Large intestine (tissue), 3 donors: Measurements from ENCODE around the gene TOLLIP. TPM values are rescaled to one million over a fixed set of nuclear protein-coding genes. Genes with fewer than 3 reads are reported as not detected.
"Not testable (repeated sequence)": the region's sequence is repeated elsewhere in the genome, so short reads cannot be mapped to it uniquely, and the experiment has no call there.

Source experiments
- DNase-seq, 2 donors: peaks; one replicate each; pipeline versions ENCODE4 v3.0.0 to v3.0.0-alpha.2; 2013
- H3K27ac ChIP-seq: one replicate; pipeline ENCODE4 v1.5.1; 2013; ENCODE audit warnings: low read length
- H3K27me3 ChIP-seq: 2 replicates; pipeline ENCODE4 v1.6.1; 2013; ENCODE audit warnings: low read length; ENCODE audit not compliant: control insufficient read depth, insufficient read depth
- H3K36me3 ChIP-seq: 2 replicates; pipeline ENCODE4 v1.6.1; 2013; ENCODE audit warnings: low read length; ENCODE audit not compliant: control insufficient read depth, insufficient read depth
- H3K4me1 ChIP-seq: one replicate; pipeline ENCODE4 v1.6.1; 2013; ENCODE audit warnings: low read length; ENCODE audit not compliant: control insufficient read depth, insufficient read depth
- H3K4me3 ChIP-seq: one replicate; pipeline ENCODE4 v1.5.1; 2013; ENCODE audit warnings: low read length
- H3K9me3 ChIP-seq: one replicate; pipeline ENCODE4 v1.6.1; 2013; ENCODE audit warnings: mild to moderate bottlenecking, low read depth, low read length, moderate library complexity; ENCODE audit not compliant: control insufficient read depth
- WGBS: methylation state at CpG from one replicate; pipeline ENCODE4 v1.1.5; 2013; ENCODE audit warnings: low lambda C conversion rate; ENCODE audit not compliant: insufficient coverage; 5-methylcytosine and 5-hydroxymethylcytosine counted together
- polyA plus RNA-seq: library from polyadenylated mRNA; unstranded; fragments of 120-200 nt; gene quantifications from one replicate; pipeline ENCODE4 v1.2.1, GENCODE V29; 2013

Gene TOLLIP
- polyA plus RNA-seq, 1 donor: 48.3 TPM

DNA sequence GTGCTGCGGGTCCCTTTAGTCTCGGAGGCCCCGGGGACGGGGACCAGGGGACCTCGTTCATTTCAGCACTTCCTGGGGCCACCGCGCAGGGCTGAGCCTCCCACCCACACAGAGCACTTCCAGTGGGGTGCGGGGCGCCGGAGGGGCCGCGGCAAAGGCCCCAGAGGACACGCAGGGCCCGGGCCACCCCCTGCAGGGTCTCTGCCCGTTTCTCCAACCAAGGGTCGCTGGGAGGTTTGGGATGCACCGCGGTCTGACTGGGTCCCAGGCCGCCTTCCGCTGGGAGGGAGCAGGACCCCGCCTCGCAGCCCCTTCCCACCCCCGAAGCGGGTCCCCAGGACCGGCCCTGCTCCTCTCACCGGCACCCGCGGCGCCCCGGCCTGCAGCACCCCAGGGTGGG, 37.5 kb downstream of the TOLLIP start:
- no CpG with 5 or more reads among the region's 30 CpGs for WGBS
- H3K27ac ChIP-seq: no peak overlapping the region
- no peak for DNase-seq

DNA sequence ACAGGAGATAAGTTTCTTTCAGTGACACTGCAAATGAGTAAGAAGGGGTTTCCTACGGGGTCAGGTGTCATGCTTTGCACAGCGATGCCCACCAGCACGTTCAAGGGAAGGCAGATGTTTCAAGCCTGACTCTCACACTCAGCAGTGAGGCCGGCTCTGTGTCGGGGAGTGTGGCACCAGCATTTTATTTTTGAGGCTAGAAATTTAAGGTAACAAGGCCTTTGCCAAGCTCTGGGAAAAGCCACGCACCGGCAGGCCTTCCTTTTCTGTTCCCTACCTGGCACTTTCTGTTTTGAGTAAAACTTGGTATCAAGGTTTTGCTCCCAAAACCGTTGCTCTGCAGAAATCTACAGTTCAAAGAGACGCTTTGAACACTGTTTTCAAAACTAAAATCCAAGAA, 38.0 kb downstream of the TOLLIP start:
- Histone ChIP-seq H3K9me3 (peaks cover 11% of the 10 kb centered on the region), H3K4me3 (no peak overlapping the region), H3K36me3 (peaks cover 30% of the 10 kb centered on the region), H3K4me1 (no peaks in the 10 kb centered on the region), H3K27ac (no peak overlapping the region), H3K27me3 (no peaks in the 10 kb centered on the region)
- no peak for DNase-seq
- WGBS: no CpG with 5 or more reads among the region's 9 CpGs

More for the DNA sequence above, 37.5 kb downstream of the TOLLIP start:
- H3K36me3 ChIP-seq: peaks cover 35% of the 10 kb centered on the region
- no peak overlapping the region for H3K4me3 ChIP-seq
- no peaks in the 10 kb centered on the region for H3K4me1 ChIP-seq
- H3K9me3 ChIP-seq: peaks cover 11% of the 10 kb centered on the region
- no peaks in the 10 kb centered on the region for H3K27me3 ChIP-seq

DNA sequence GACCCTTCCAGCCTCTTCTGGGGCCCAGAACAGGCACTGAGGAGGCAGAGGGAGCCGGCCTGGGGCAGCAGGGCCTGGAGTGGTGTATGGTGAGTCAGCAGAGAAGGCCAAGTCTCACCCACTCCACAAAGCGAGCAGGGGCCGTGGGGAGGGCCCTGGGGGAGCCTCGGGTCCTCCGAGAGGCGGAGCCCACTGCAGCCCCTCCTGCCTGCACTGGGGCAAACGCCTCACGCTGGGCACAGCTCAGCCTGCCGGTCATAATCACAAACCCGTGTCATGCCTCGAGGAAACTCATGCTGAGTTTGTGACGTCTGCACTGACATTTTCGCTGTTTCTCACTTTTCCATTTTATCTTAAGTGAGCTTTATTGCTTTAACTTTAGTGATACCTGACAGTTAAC, 38.4 kb downstream of the TOLLIP start:
- no peak overlapping the region for H3K4me3 ChIP-seq
- no peak overlapping the region for H3K27ac ChIP-seq
- DNase-seq: peak; percentile 14 to 63
- peaks cover 26% of the 10 kb centered on the region for H3K36me3 ChIP-seq
- WGBS: 20% methylated on average over 1 of the region's 13 CpGs
- peaks cover 11% of the 10 kb centered on the region for H3K9me3 ChIP-seq
- H3K27me3 ChIP-seq: no peaks in the 10 kb centered on the region
- no peaks in the 10 kb centered on the region for H3K4me1 ChIP-seq

DNA sequence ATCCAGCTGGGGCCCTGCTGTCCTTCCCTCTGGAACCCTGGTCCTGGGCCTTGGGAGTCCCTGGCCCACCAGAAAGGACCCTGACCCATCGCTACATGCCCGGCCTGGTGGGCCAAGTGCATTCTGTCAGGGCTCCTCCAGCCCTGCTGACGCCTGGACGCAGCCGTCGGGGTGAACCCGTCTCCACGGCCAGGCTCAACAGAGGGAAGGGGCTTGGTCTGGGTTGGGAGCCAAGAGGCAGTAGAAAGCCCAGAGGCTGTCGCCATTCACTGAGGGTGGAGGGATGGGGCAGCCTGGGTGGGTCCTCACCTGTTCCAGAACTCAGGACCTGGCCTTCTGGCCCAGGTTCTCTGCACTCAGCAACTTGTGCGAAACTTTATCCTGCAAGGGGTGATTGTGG, 39.0 kb downstream of the TOLLIP start:
- no peak overlapping the region for H3K4me3 ChIP-seq
- no peaks in the 10 kb centered on the region for H3K27me3 ChIP-seq
- no CpG with 5 or more reads among the region's 10 CpGs for WGBS
- H3K9me3 ChIP-seq: peaks cover 11% of the 10 kb centered on the region
- no peaks in the 10 kb centered on the region for H3K4me1 ChIP-seq
- no peak for DNase-seq
- peaks cover 20% of the 10 kb centered on the region for H3K36me3 ChIP-seq
- H3K27ac ChIP-seq: no peak overlapping the region

DNA sequence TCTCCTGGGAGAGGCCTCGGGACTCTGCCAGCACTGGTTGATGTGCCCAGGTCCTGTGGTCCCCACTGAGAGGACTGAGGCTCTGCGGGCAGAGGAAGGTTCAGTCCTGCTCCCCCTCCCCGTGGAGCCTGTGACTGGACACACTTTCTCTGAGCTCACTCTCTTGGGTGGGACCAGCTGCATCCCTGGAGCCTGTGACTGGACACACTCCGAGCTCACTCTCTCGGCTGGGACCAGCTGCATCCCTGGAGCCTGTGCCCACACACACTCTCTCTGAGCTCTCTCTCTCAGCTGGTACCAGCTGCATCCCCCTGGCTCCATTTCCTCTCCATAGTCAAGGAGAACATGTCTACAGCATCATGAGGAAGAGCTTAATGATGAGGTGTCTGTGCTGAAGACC, 39.5 kb downstream of the TOLLIP start:
- no peaks in the 10 kb centered on the region for H3K27me3 ChIP-seq
- no peak overlapping the region for H3K4me3 ChIP-seq
- H3K4me1 ChIP-seq: no peaks in the 10 kb centered on the region
- no CpG with 5 or more reads among the region's 5 CpGs for WGBS
- peaks cover 11% of the 10 kb centered on the region for H3K9me3 ChIP-seq
- no peak for DNase-seq
- H3K27ac ChIP-seq: no peak overlapping the region
- H3K36me3 ChIP-seq: peaks cover 15% of the 10 kb centered on the region

DNA sequence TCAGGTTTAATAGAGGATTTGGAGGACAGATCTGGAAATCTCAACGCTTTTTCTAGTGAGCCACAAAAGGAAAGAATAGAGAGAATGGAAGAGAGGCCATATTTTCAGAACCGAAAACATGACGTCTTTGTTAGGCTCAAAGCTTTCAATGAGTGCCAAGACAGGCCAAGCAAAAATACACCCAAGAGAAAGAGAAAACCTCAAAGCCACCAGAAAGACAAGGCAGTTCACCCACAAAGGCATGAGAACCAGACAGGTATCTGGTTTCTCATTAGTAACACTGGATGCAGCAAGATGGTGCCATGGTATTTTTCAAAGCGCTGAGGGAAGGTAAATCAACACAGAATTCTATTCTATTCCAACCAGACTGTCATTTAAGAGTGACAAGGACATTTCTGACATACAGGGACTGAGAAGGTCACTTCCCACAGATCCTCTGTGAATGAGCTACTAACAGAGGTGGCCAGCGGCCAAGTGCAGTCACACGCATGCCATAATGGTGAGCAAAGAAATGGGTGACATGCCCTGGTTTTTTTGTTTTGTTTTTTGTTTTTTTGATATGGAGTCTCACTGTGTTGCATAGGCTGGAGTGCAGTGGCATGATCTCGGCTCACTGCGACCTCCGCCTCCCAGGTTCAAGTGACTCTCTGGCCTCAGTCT, 41.9 kb downstream of the TOLLIP start:
- DNase-seq: no peak
- H3K4me1 ChIP-seq: peaks cover 10% of the 10 kb centered on the region
- peaks cover 2% of the 10 kb centered on the region for H3K36me3 ChIP-seq
- H3K27me3 ChIP-seq: no peaks in the 10 kb centered on the region
- no peak overlapping the region for H3K4me3 ChIP-seq
- WGBS: 94% methylated on average over 3 of the region's 9 CpGs
- H3K9me3 ChIP-seq: peaks cover 3% of the 10 kb centered on the region
- no peak overlapping the region for H3K27ac ChIP-seq

DNA sequence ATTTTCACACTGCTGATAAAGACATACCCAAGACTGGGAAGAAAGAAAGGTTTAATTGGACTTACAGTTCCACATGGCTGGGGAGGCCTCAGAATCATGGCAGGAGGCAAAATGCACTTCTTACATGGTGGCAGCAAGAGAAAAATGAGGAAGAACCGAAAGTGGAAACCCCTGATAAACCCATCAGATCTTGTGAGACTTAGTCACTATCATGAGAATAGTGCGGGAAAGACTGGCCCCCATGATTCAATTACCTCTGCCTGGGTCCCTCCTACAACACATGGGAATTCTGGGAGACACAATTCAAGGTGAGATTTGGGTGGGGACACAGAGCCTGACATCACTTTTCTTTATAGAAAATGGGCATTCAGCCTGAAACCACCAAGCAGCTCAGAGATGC, 42.5 kb downstream of the TOLLIP start:
- DNase-seq, H3K27ac ChIP-seq, H3K9me3 ChIP-seq, H3K4me3 ChIP-seq, H3K36me3 ChIP-seq, H3K27me3 ChIP-seq: not testable (repeated sequence)
- H3K4me1 ChIP-seq: peaks cover 14% of the 10 kb centered on the region
- no CpG with 5 or more reads among the region's 2 CpGs for WGBS

DNA sequence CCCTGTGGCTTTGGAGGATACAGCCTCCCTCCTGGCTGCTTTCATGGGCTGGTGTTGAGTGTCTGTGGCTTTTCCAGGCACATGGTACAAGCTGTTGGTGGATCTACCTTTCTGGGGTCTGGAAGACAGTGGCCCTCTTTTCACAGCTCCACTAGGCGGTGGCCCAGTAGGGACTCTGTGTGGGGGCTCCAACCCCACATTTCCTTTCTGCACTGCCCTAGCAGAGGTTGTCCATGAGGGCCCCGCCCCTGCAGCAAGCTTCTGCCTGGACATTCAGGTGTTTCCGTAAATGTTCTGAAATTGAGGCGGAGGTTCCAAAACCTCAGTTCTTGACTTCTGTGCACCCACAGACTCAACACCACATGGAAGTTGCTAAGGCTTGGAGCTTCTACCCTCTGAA, 44.0 kb downstream of the TOLLIP start:
- not testable (repeated sequence) for H3K4me3 ChIP-seq, H3K27ac ChIP-seq, H3K27me3 ChIP-seq, H3K36me3 ChIP-seq, H3K9me3 ChIP-seq, DNase-seq
- H3K4me1 ChIP-seq: peaks cover 17% of the 10 kb centered on the region
- no CpG with 5 or more reads among the region's 4 CpGs for WGBS

DNA sequence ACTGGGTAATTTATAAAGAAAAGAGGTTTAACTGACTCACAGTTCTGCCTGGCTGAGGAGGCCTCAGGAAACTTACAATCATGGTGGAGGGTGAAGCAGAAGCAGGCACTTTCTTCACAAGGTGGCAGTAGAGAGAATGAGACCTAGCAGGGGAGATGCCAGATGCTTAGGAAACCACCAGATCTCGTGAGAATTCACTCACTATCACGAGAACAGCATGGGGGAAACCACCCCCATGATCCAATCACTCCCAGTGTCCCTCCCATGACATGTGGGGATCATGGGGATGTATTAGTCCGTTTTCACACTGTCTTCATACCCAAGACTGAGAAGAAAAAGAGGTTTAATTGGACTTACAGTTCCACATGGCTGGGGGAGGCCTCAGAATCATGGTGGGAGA, 45.0 kb downstream of the TOLLIP start:
- WGBS: no CpG with 5 or more reads among the region's 3 CpGs
- H3K27ac ChIP-seq, H3K9me3 ChIP-seq, H3K36me3 ChIP-seq, H3K4me3 ChIP-seq, H3K27me3 ChIP-seq: not testable (repeated sequence)
- peaks cover 17% of the 10 kb centered on the region for H3K4me1 ChIP-seq
- DNase-seq: peak; percentile 44 to 66

DNA sequence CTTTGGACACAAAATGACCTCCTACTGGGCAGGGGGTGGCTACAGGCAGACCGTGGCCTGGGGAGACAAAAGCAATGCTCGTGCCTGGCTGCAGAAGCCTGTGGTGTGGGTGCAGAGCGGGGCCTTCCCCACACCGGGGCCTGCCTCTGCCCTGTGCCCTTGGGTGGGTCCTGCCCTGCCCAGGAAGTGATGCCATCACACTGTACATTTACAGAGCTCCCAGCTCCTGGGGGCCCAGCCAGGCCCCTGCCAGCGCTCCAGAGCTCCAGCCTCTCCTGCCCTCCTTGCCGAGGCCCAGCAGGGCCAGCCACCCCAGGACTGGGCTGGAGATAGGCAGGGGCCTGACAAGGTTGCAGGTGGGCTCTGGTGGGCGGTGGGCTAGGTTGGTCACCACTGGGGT, 46.4 kb downstream of the TOLLIP start:
- DNase-seq: peak; percentile 61 to 82
- peaks cover 17% of the 10 kb centered on the region for H3K4me1 ChIP-seq
- H3K27me3 ChIP-seq: no peaks in the 10 kb centered on the region
- peak overlapping the region; percentile 21 for H3K4me3 ChIP-seq
- WGBS: no CpG with 5 or more reads among the region's 7 CpGs
- H3K9me3 ChIP-seq: no peaks in the 10 kb centered on the region
- H3K27ac ChIP-seq: peak overlapping the region; percentile 79
- no peaks in the 10 kb centered on the region for H3K36me3 ChIP-seq
